HepG2 (cell line): ENCODE measurements around the gene PPAT. TPM values are rescaled to one million over a fixed set of nuclear protein-coding genes. Genes with fewer than 3 reads are reported as not detected.

Experiments used
- BORCS8-MEF2B ChIP-seq: sonication (generic); formaldehyde crosslinking; IDR thresholded peaks from 2 replicates; pipeline ENCODE4 v1.8.0; 2022; ENCODE audit warnings: mild to moderate bottlenecking, missing genetic modification reagents
- DNMT1 ChIP-seq: sonication (generic); formaldehyde crosslinking; IDR thresholded peaks from 2 replicates; pipeline ENCODE4 v1.5.1; 2020; ENCODE audit warnings: mild to moderate bottlenecking, missing genetic modification reagents
- GMEB1 ChIP-seq: sonication (generic); formaldehyde crosslinking; IDR thresholded peaks from 2 replicates; pipeline ENCODE4 v1.5.1; 2020; ENCODE audit warnings: missing genetic modification reagents, mild to moderate bottlenecking, borderline replicate concordance
- IKZF5 ChIP-seq: IDR thresholded peaks from 2 replicates; pipeline ENCODE4 v1.6.1; 2018; ENCODE audit warnings: missing genetic modification reagents, mild to moderate bottlenecking, missing compliant biosample characterization
- ISL2 ChIP-seq: sonication (generic); formaldehyde crosslinking; IDR thresholded peaks from 2 replicates; pipeline ENCODE4 v1.5.0; 2020; ENCODE audit warnings: missing genetic modification reagents
- MAX ChIP-seq: IDR thresholded peaks from 2 replicates; pipeline ENCODE4 v1.6.1; 2012; ENCODE audit warnings: inconsistent platforms
- NCOR1 ChIP-seq: fragments of 200-600 bp; sonication (generic); IDR thresholded peaks from 2 replicates; pipeline ENCODE4 v1.7.0; 2017; ENCODE audit warnings: antibody characterized with exemption, low read length, borderline replicate concordance
- NONO ChIP-seq, 2 experiments: fragments of 450-650 bp in 1 of 2; sonication (generic) in 1 of 2; formaldehyde crosslinking in 1 of 2; IDR thresholded peaks in 1 of 2; conservative IDR thresholded peaks in 1 of 2; 2 replicates each; pipeline versions ENCODE4 v1.6.1 to v1.8.0; 2017 to 2022; ENCODE audit warnings: mild to moderate bottlenecking in 1 of 2, missing genetic modification reagents in 1 of 2, moderate library complexity in 1 of 2
- PAX8 ChIP-seq: sonication (generic); formaldehyde crosslinking; IDR thresholded peaks from 2 replicates; pipeline ENCODE4 v1.8.0; 2022; ENCODE audit warnings: mild to moderate bottlenecking, missing genetic modification reagents, borderline replicate concordance
- RERE ChIP-seq: IDR thresholded peaks from 2 replicates; pipeline ENCODE4 v1.6.1; 2016; ENCODE audit warnings: low read depth, missing genetic modification reagents, missing compliant biosample characterization
- TBX2 ChIP-seq: sonication (generic); formaldehyde crosslinking; IDR thresholded peaks from 2 replicates; pipeline ENCODE4 v1.5.0; 2020; ENCODE audit warnings: missing genetic modification reagents, mild to moderate bottlenecking, borderline replicate concordance
- ZBTB38 ChIP-seq: sonication (generic); formaldehyde crosslinking; IDR thresholded peaks from 2 replicates; pipeline ENCODE4 v1.5.1; 2020; ENCODE audit warnings: mild to moderate bottlenecking, missing genetic modification reagents
- ZFP1 ChIP-seq: IDR thresholded peaks from 2 replicates; pipeline ENCODE4 v1.6.1; 2016
- ZNF263 ChIP-seq: sonication (generic); formaldehyde crosslinking; IDR thresholded peaks from 2 replicates; pipeline ENCODE4 v1.4.0; 2020; ENCODE audit warnings: missing genetic modification reagents
- ZNF451 ChIP-seq: sonication (generic); formaldehyde crosslinking; IDR thresholded peaks from 2 replicates; pipeline ENCODE4 v1.5.0; 2020; ENCODE audit warnings: mild to moderate bottlenecking, missing genetic modification reagents
- ZNF556 ChIP-seq: sonication (generic); formaldehyde crosslinking; IDR thresholded peaks from 2 replicates; pipeline ENCODE4 v1.4.0; 2020; ENCODE audit warnings: mild to moderate bottlenecking, missing genetic modification reagents, borderline replicate concordance
- ZNF710 ChIP-seq: sonication (generic); formaldehyde crosslinking; IDR thresholded peaks from 2 replicates; pipeline ENCODE4 v1.5.0; 2020; ENCODE audit warnings: mild to moderate bottlenecking, missing genetic modification reagents, borderline replicate concordance
- ZSCAN9 ChIP-seq: IDR thresholded peaks from 2 replicates; pipeline ENCODE4 v1.6.1; 2016; ENCODE audit warnings: borderline replicate concordance
- polyA plus RNA-seq, 8 experiments: library from polyadenylated mRNA; depleted of rRNA in 3 of 8; stranded (reverse) in 7 of 8; unstranded in 1 of 8; fragments of >200 nt; fragmentation: Illumina TruSeq in 4 of 8; extraction: Trizol in 4 of 8; gene quantifications; 2 replicates each; pipeline versions ENCODE4 v1.2.1 to v1.2.3, GENCODE V29; 2011 to 2016; ENCODE audit warnings: low read depth in 4 of 8, missing spikeins in 1 of 8, mixed read lengths in 1 of 8; ENCODE audit not compliant: insufficient read depth in 1 of 8
- total RNA-seq, 5 experiments: library from RNA; depleted of rRNA; stranded (reverse); fragments of >200 nt; fragmentation: Illumina TruSeq; extraction: Trizol; gene quantifications; 2 replicates each; pipeline ENCODE4 v1.2.3, GENCODE V29; 2016; ENCODE audit warnings: low read depth in 1 of 5

The PPAT gene
- total and polyA plus RNA-seq, 2 of the 13 experiments (the other 11 are each of a cell fraction or from before 2014, with no cell fraction given), result 16.9 to 62.6 TPM

- peak; percentile 13; the same call in 1 of the 2 replicates for TF ChIP-seq RERE (CRISPR knock-in tag)
- peak; percentile 84 for TF ChIP-seq TBX2
- TF ChIP-seq ZNF451 (CRISPR knock-in tag), result 0 out of 2 replicates have a peak, but pooled peaks have one; percentile 87
- no peak for TF ChIP-seq ISL2 (CRISPR knock-in tag)
- peak; percentile 36; the same call in 1 of the 2 replicates for TF ChIP-seq NCOR1
- peak; percentile 74 for TF ChIP-seq ZNF710 (CRISPR knock-in tag)
- 0 out of 2 replicates have a peak, but pooled peaks have one; percentile 17 for TF ChIP-seq ZSCAN9 (CRISPR knock-in tag)
- peak; percentile 98 for TF ChIP-seq MAX
- peak; percentile 71 for TF ChIP-seq IKZF5 (CRISPR knock-in tag)
- TF ChIP-seq PAX8, result peak; percentile 9; the same call in 1 of the 2 replicates
- peak; percentile 73; the same call in 1 of the 2 replicates for TF ChIP-seq ZBTB38 (CRISPR knock-in tag)
- peak; percentile 61 for TF ChIP-seq BORCS8-MEF2B (CRISPR knock-in tag)
- no peak for TF ChIP-seq NONO (IDR thresholded peaks at IDR 0.05)
- peak; percentile 55 for TF ChIP-seq NONO (CRISPR knock-in tag; conservative IDR thresholded peaks at IDR 0.05)
- TF ChIP-seq ZFP1 (CRISPR knock-in tag), result peak; percentile 20; the same call in 1 of the 2 replicates
- TF ChIP-seq ZNF263 (CRISPR knock-in tag), result peak; percentile 41
- peak; percentile 63 for TF ChIP-seq GMEB1 (CRISPR knock-in tag)
- peak; percentile 40 for TF ChIP-seq ZNF556 (CRISPR knock-in tag)
- TF ChIP-seq DNMT1 (CRISPR knock-in tag), result peak; percentile 91; the same call in 1 of the 2 replicates
Measured at GRCh38 chr4:56435140-56435926, at the start of gene PPAT (continued).
